Mesenchymal stem cell (in vitro differentiated cells and primary cell): Measurements from ENCODE around the gene TWIST2.
A peak's percentile ranks its signal among the peaks of the same experiment; 100 is the strongest.

Experiments
- DNase-seq: peaks from one replicate; pipeline ENCODE4 v3.0.0-alpha.2; 2013
- H2AFZ ChIP-seq: one replicate; pipeline ENCODE4 v1.6.1; 2013; ENCODE audit warnings: low read depth, mild to moderate bottlenecking, control low read depth, inconsistent platforms, low read length, moderate library complexity
- H2AK5ac ChIP-seq: 2 replicates; pipeline ENCODE4 v1.6.1; 2013; ENCODE audit warnings: low read length, moderate library complexity, mild to moderate bottlenecking, inconsistent platforms; ENCODE audit not compliant: severe bottlenecking
- H2BK120ac ChIP-seq: one replicate; pipeline ENCODE4 v1.6.1; 2013; ENCODE audit warnings: low read depth, mild to moderate bottlenecking, inconsistent platforms, low read length, moderate library complexity
- H2BK12ac ChIP-seq, 2 experiments: one replicate each; pipeline ENCODE4 v1.6.1; 2013; ENCODE audit warnings: inconsistent platforms in 2 of 2, low read length in 2 of 2, mild to moderate bottlenecking in 2 of 2, moderate library complexity in 2 of 2, control low read depth in 1 of 2
- H2BK15ac ChIP-seq: one replicate; pipeline ENCODE4 v1.6.1; 2013; ENCODE audit warnings: mild to moderate bottlenecking, low read depth, inconsistent platforms; ENCODE audit not compliant: poor library complexity, severe bottlenecking
- H2BK5ac ChIP-seq: 2 replicates; pipeline ENCODE4 v1.6.1; 2013; ENCODE audit warnings: low read depth, mild to moderate bottlenecking, low read length, control low read depth, inconsistent platforms; ENCODE audit not compliant: poor library complexity, severe bottlenecking
- H3K14ac ChIP-seq, 2 experiments: one replicate each; pipeline ENCODE4 v1.6.1; 2013; ENCODE audit warnings: inconsistent platforms in 2 of 2, low read length in 2 of 2, control low read depth in 1 of 2, mild to moderate bottlenecking in 1 of 2, moderate library complexity in 1 of 2
- H3K18ac ChIP-seq, 2 experiments: one replicate each; pipeline ENCODE4 v1.6.1; 2013; ENCODE audit warnings: inconsistent platforms in 2 of 2, low read length in 2 of 2, control low read depth in 1 of 2, low read depth in 1 of 2, mild to moderate bottlenecking in 1 of 2
- H3K23ac ChIP-seq, 2 experiments: one replicate each; pipeline ENCODE4 v1.6.1; 2013; ENCODE audit warnings: inconsistent platforms in 2 of 2, low read length in 2 of 2, mild to moderate bottlenecking in 2 of 2, moderate library complexity in 2 of 2, control low read depth in 1 of 2
- H3K27ac ChIP-seq: 2 replicates; pipeline ENCODE4 v1.5.1; 2013; ENCODE audit warnings: mild to moderate bottlenecking, moderate library complexity, low read length, control low read depth, inconsistent platforms; ENCODE audit not compliant: poor library complexity, severe bottlenecking
- H3K27me3 ChIP-seq, 2 experiments: 2 replicates each; pipeline versions ENCODE4 v1.6.1 to v1.7.0; 2013; ENCODE audit warnings: low read length in 2 of 2, mild to moderate bottlenecking in 2 of 2, moderate library complexity in 2 of 2, control low read depth in 1 of 2, inconsistent platforms in 1 of 2; ENCODE audit not compliant: control insufficient read depth in 1 of 2, insufficient read depth in 1 of 2
- H3K36me3 ChIP-seq, 2 experiments: 2 replicates each; pipeline versions ENCODE4 v1.6.1 to v1.7.0; 2013; ENCODE audit warnings: low read length in 2 of 2, control low read depth in 1 of 2, inconsistent platforms in 1 of 2, low read depth in 1 of 2, mild to moderate bottlenecking in 1 of 2; ENCODE audit not compliant: insufficient read depth in 2 of 2, control insufficient read depth in 1 of 2
- H3K4ac ChIP-seq, 2 experiments: one replicate each; pipeline ENCODE4 v1.6.1; 2013; ENCODE audit warnings: inconsistent platforms in 2 of 2, low read length in 2 of 2, mild to moderate bottlenecking in 2 of 2, moderate library complexity in 2 of 2, control low read depth in 1 of 2, low read depth in 1 of 2
- H3K4me1 ChIP-seq: 2 replicates; pipeline ENCODE4 v1.6.1; 2013; ENCODE audit warnings: low read depth, low read length, control low read depth; ENCODE audit not compliant: control insufficient read depth, insufficient read depth
- H3K4me2 ChIP-seq: 2 replicates; pipeline ENCODE4 v1.6.1; 2013; ENCODE audit warnings: low read length, mild to moderate bottlenecking, inconsistent platforms; ENCODE audit not compliant: poor library complexity, severe bottlenecking
- H3K4me3 ChIP-seq, 2 experiments: 2 replicates each; pipeline versions ENCODE4 v1.5.1 to v1.7.0; 2013; ENCODE audit warnings: low read length in 2 of 2, mild to moderate bottlenecking in 2 of 2, control low read depth in 1 of 2, low read depth in 1 of 2; ENCODE audit not compliant: insufficient read depth in 1 of 2
- H3K79me1 ChIP-seq: replicated peaks from 2 replicates; pipeline ENCODE4 v1.6.1; 2013; ENCODE audit warnings: mild to moderate bottlenecking, control low read depth, low read length, inconsistent platforms; ENCODE audit not compliant: poor library complexity, severe bottlenecking
- H3K9ac ChIP-seq: 2 replicates; pipeline ENCODE4 v1.7.0; 2013; ENCODE audit warnings: mild to moderate bottlenecking, low read length, moderate library complexity
- H3K9me3 ChIP-seq: 2 replicates; pipeline ENCODE4 v1.7.0; 2013; ENCODE audit warnings: mild to moderate bottlenecking, low read length; ENCODE audit not compliant: control insufficient read depth
- H4K8ac ChIP-seq: one replicate; pipeline ENCODE4 v1.6.1; 2013; ENCODE audit warnings: inconsistent platforms, mild to moderate bottlenecking, low read length, moderate library complexity
- H4K91ac ChIP-seq: one replicate; pipeline ENCODE4 v1.6.1; 2013; ENCODE audit warnings: mild to moderate bottlenecking, low read length, inconsistent platforms
- WGBS: methylation state at CpG from one replicate; pipeline ENCODE4 v1.1.7; 2013; ENCODE audit warnings: mixed read lengths; 5-methylcytosine and 5-hydroxymethylcytosine counted together

The TWIST2 gene

DNA sequence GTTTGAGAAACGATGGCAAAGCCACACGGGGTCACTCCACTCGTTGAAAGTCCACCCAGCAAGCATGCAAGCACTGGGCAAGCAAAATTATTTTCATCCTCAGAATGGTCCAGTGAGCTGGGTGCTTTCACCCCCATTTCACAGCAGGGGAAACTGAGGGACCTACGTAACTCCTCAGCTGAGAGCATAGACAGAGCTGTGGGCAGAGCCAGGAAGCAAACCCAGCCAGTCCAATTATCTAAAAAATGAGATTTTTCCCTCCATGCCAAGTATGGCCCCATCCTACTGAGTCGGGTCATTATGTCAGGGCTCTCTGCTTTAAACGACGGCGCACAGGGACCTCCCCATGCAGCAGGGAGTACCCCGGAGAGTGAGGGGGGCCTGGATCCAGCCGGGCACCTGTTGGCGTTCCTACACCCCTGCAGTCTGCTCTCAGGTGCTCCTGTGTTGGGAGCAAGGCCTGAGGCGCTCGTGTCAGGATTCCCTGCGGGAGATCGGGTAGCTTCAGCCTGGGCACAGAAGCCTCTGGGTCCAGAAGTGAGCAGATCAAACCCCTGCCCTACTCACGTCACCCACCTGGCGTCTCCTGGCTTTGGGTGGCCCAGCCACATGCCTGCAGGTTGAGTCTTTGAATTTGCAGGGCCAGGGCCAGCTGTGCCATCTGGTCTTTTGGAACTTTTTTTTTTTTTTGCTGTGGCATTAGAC is 17.3 kb downstream of the TWIST2 start:
- Histone ChIP-seq H3K18ac (peak overlapping the region; percentile 98), H2AFZ (no peak overlapping the region), H2BK12ac (peak overlapping the region; percentile 94 to 95), H3K27me3 (peaks cover 0 to 10% of the 10 kb centered on the region in 2 experiments), H3K14ac (peak overlapping the region in 1 of 2 experiments; percentile 9), H3K4me3 (peak overlapping the region in 1 of 2 experiments; percentile 63), H3K4me1 (peaks cover 27% of the 10 kb centered on the region), H3K27ac (peak overlapping the region; percentile 68), H3K36me3 (peaks cover 0 to 47% of the 10 kb centered on the region in 2 experiments), H2AK5ac (peak overlapping the region; percentile 43), H3K4ac (peak overlapping the region; percentile 29 to 93), H3K23ac (no peak overlapping the region), H3K9ac (peak overlapping the region; percentile 89), H4K8ac (peak overlapping the region; percentile 99), H3K4me2 (no peak overlapping the region), H2BK5ac (no peak overlapping the region), H4K91ac (peak overlapping the region; percentile 100), H3K79me1 (no peaks in the 10 kb centered on the region), H2BK120ac (peak overlapping the region; percentile 100), H3K9me3 (no peaks in the 10 kb centered on the region), H2BK15ac (peak overlapping the region; percentile 79)
- no peak for DNase-seq
- 69% methylated on average over 17 of the region's 17 CpGs for WGBS

DNA sequence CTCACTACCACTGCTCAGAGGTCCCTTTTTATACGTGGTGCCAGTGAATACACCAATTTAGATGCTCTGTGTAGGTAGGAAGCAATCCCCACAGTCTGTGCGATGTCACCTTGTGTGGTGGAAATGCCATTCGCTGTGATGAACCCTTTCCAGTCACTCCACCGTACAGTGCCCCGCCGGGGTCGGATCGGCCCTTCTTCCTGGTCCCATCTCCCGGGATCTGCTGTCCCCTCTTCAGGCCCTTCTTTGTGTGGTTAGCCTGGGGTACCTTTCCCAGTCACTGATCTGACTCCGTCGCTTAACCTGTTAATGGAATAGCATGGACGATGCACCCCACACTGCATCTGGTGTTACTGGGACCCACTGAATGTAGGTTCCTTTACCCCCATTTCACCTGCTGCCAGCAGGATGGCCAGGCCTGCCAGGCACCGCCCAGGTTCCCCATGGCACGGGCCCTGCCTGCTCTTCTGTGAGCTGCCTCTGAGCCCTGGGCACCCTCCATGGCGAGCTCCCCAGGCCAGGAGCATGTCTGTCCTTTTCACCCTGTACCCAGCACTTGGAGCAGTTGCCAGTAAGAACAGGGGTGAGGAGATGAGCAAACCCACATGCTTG is 18.0 kb downstream of the TWIST2 start:
- Histone ChIP-seq H3K4me3 (no peak overlapping the region), H2BK120ac (peak overlapping the region; percentile 29), H3K9ac (peak overlapping the region; percentile 89), H2BK5ac (no peak overlapping the region), H2AFZ (no peak overlapping the region), H3K14ac (peak overlapping the region in 1 of 2 experiments; percentile 44), H4K8ac (no peak overlapping the region), H3K79me1 (no peaks in the 10 kb centered on the region), H3K36me3 (peaks cover 0 to 47% of the 10 kb centered on the region in 2 experiments), H3K23ac (no peak overlapping the region), H3K4me1 (peaks cover 27% of the 10 kb centered on the region), H2BK12ac (peak overlapping the region; percentile 88 to 97), H3K4me2 (no peak overlapping the region), H3K9me3 (no peaks in the 10 kb centered on the region), H4K91ac (peak overlapping the region; percentile 91), H2AK5ac (peak overlapping the region; percentile 1), H3K27me3 (peaks cover 0 to 6% of the 10 kb centered on the region in 2 experiments), H2BK15ac (no peak overlapping the region), H3K27ac (no peak overlapping the region), H3K4ac (peak overlapping the region; percentile 49 to 56), H3K18ac (peak overlapping the region; percentile 52 to 54)
- 98% methylated on average over 15 of the region's 15 CpGs for WGBS
- DNase-seq: no peak

DNA sequence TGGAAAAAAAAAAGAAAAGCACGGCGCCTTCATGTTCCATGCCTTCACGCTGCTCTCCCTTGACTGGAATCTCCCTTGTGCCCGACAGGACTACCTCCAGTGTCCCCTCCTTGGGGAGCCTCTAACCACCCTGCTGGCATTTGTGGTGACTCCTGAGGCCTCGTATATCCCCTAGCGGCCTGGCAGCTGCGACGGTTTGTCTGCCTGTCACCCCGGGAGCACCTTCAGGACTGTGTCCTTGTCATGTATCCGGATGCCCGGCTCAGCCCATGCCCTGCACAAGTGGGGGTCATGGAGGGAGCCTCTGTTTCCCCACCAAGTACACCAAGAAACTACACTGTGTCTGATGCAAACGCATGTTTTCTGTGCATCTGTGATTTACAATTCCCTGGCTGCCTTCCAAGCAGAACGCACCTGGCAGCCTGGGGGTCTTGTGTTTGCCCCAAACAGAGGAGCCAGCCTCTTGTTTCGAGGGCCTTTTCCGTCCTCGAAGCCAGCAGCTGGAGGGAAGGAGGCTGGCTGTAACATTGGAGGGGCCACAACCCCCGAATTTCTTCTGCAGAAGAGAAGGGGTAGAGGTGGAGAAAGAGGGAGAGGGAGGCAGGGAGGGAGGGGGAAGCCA is 18.9 kb downstream of the TWIST2 start:
- 76% methylated on average over 17 of the region's 17 CpGs for WGBS
- H2BK15ac ChIP-seq: peak overlapping the region; percentile 62
- H3K18ac ChIP-seq: peak overlapping the region; percentile 69 to 92
- H3K23ac ChIP-seq: no peak overlapping the region
- H4K91ac ChIP-seq: peak overlapping the region; percentile 48
- no peak for DNase-seq
- H3K36me3 ChIP-seq: peaks cover 0 to 46% of the 10 kb centered on the region in 2 experiments
- H2BK120ac ChIP-seq: peak overlapping the region; percentile 4
- H3K9me3 ChIP-seq: no peaks in the 10 kb centered on the region
- H3K4ac ChIP-seq: peak overlapping the region; percentile 75 to 94
- H2BK12ac ChIP-seq: peak overlapping the region; percentile 69 to 87
- no peak overlapping the region for H2BK5ac ChIP-seq
- no peak overlapping the region for H3K27ac ChIP-seq
- peaks cover 27% of the 10 kb centered on the region for H3K4me1 ChIP-seq
- H3K14ac ChIP-seq: peak overlapping the region in 1 of 2 experiments; percentile 35
- peak overlapping the region; percentile 74 for H4K8ac ChIP-seq
- H3K4me2 ChIP-seq: no peak overlapping the region
- peaks cover 0 to 4% of the 10 kb centered on the region in 2 experiments for H3K27me3 ChIP-seq
- no peak overlapping the region for H2AK5ac ChIP-seq
- H3K4me3 ChIP-seq: peak overlapping the region in 1 of 2 experiments; percentile 20
- no peak overlapping the region for H2AFZ ChIP-seq
- H3K79me1 ChIP-seq: no peaks in the 10 kb centered on the region
- peak overlapping the region; percentile 71 for H3K9ac ChIP-seq

DNA sequence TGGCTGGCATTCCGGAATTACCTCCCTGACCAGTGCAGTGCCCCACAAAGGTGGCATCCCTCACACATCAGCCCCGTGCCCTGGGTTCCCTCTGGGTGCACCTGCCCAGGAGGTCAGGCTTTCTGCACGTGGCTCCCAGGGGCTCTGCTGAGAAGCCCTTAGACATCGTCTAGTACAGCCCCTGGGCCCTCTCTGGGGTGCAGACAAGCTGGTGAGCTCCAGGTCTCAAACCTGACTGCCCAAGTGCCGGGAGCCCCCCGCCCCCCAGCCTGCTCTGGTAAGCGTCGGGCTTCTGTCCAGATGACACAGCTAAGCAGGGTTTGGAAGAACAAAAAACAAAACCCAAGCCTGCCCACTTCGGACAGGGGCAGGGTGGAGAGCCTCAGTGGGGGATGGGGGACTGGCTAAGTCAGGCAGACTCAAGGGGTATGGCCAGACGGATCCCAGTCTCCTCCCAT is 20.2 kb downstream of the TWIST2 start:
- Histone ChIP-seq H3K4ac (no peak overlapping the region), H2BK120ac (no peak overlapping the region), H3K27me3 (peaks cover 0 to 14% of the 10 kb centered on the region in 2 experiments), H2AK5ac (no peak overlapping the region), H3K79me1 (no peaks in the 10 kb centered on the region), H3K14ac (no peak overlapping the region), H3K27ac (no peak overlapping the region), H2BK12ac (peak overlapping the region; percentile 19 to 46), H3K23ac (no peak overlapping the region), H3K4me3 (peak overlapping the region in 1 of 2 experiments; percentile 20), H4K8ac (peak overlapping the region; percentile 42), H3K9ac (peak overlapping the region; percentile 71), H4K91ac (no peak overlapping the region), H3K36me3 (peaks cover 0 to 43% of the 10 kb centered on the region in 2 experiments), H3K18ac (no peak overlapping the region), H2BK15ac (no peak overlapping the region), H2AFZ (no peak overlapping the region), H3K4me1 (peaks cover 27% of the 10 kb centered on the region), H3K9me3 (no peaks in the 10 kb centered on the region), H2BK5ac (no peak overlapping the region), H3K4me2 (no peak overlapping the region)
- DNase-seq: no peak
- 74% methylated on average over 10 of the region's 10 CpGs for WGBS
